Measurements from ENCODE around the gene GRAMD1A. TPM values are rescaled to one million over a fixed set of nuclear protein-coding genes. Genes with fewer than 3 reads are reported as not detected.

GRAMD1A gene
- total and polyA plus RNA-seq, 2 of the 8 experiments (the other 6 are each of a cell fraction or from before 2014, with no cell fraction given): 113 to 154 TPM

- TF ChIP-seq YY1 (IDR thresholded peaks at IDR 0.05; ENCODE audit: low read depth, low read length) (0 out of 2 replicates have a peak, but pooled peaks have one; percentile 25), ASH2L (IDR thresholded peaks at IDR 0.05; ENCODE audit: low read length) (peak; percentile 85), CTCF (IDR thresholded peaks at IDR 0.05; ENCODE audit: control extremely low read depth in 1 of 3, insufficient read depth in 1 of 3, low read depth in 1 of 3, low read length in 3 of 3) (no peak), MAFK (IDR thresholded peaks at IDR 0.05; ENCODE audit: low read depth, low read length) (no peak), TAF1 (IDR thresholded peaks at IDR 0.05; ENCODE audit: low read depth, low read length) (peak; percentile 71), CREB1 (IDR thresholded peaks at IDR 0.05) (peak; percentile 85), KDM1A (IDR thresholded peaks at IDR 0.05; ENCODE audit: borderline replicate concordance, low read length) (no peak), POU5F1 (IDR thresholded peaks at IDR 0.05; ENCODE audit: low read depth, low read length) (no peak), POLR2A (IDR thresholded peaks at IDR 0.05; ENCODE audit: control extremely low read depth in 1 of 2, low read depth in 2 of 2, low read length in 2 of 2) (peak; percentile 80 to 90), SP4 (IDR thresholded peaks at IDR 0.05; ENCODE audit: low read length) (no peak), MAX (IDR thresholded peaks at IDR 0.05) (peak; percentile 5; the same call in 1 of the 2 replicates), SAP30 (IDR thresholded peaks at IDR 0.05; ENCODE audit: insufficient read depth, insufficient replicate concordance, low read length) (no peak), CHD2 (IDR thresholded peaks at IDR 0.05; ENCODE audit: low read length) (0 out of 2 replicates have a peak, but pooled peaks have one; percentile 17), HDAC2 (IDR thresholded peaks at IDR 0.05; ENCODE audit: borderline replicate concordance in 1 of 2, low read depth in 2 of 2, low read length in 2 of 2) (0 out of 4 replicates have a peak, but pooled peaks of 1 of the 2 experiments have one; percentile 14), SRF (IDR thresholded peaks at IDR 0.05; ENCODE audit: low read depth, low read length) (no peak), CHD1 (IDR thresholded peaks at IDR 0.05; ENCODE audit: low read depth, low read length) (no peak), TAF7 (optimal IDR thresholded peaks at IDR 0.05; ENCODE audit: borderline replicate concordance, low read depth, low read length) (peak; percentile 46)
- TF ChIP-seq, protein P1, sequence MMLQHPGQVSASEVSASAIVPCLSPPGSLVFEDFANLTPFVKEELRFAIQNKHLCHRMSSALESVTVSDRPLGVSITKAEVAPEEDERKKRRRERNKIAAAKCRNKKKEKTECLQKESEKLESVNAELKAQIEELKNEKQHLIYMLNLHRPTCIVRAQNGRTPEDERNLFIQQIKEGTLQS (IDR thresholded peaks at IDR 0.05; ENCODE audit: insufficient read depth, low read depth, low read length): no peak
- TF ChIP-seq, protein P2, sequence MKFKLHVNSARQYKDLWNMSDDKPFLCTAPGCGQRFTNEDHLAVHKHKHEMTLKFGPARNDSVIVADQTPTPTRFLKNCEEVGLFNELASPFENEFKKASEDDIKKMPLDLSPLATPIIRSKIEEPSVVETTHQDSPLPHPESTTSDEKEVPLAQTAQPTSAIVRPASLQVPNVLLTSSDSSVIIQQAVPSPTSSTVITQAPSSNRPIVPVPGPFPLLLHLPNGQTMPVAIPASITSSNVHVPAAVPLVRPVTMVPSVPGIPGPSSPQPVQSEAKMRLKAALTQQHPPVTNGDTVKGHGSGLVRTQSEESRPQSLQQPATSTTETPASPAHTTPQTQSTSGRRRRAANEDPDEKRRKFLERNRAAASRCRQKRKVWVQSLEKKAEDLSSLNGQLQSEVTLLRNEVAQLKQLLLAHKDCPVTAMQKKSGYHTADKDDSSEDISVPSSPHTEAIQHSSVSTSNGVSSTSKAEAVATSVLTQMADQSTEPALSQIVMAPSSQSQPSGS (IDR thresholded peaks at IDR 0.05; ENCODE audit: low read length): no peak
Measured at GRCh38 chr19:34999498-35000337, at the start of gene GRAMD1A (continued).

Data from H1 (cell line).